ENCODE measurements around the gene CCDC61. TPM values are rescaled to one million over a fixed set of nuclear protein-coding genes. Genes with fewer than 3 reads are reported as not detected.

The CCDC61 gene
- total RNA-seq, 4 donors from 2014 or later, result 8.4 to 14.6 (median 9.5) TPM

- Histone ChIP-seq H3K4me3 (no peak overlapping the region), H3K36me3 (no peaks in the 10 kb centered on the region), H3K27ac (no peak overlapping the region), H3K9me3 (no peaks in the 10 kb centered on the region), H3K27me3 (peaks cover 25% of the 10 kb centered on the region), H3K4me1 (peaks cover 16% of the 10 kb centered on the region)
- WGBS, result 84% methylated on average over 3 of the region's 3 CpGs
- no peak for DNase-seq (ENCODE audit: low spot score in 2 of 2)
- no peak for TF ChIP-seq POLR2AphosphoS5 (IDR thresholded peaks at IDR 0.05)
- TF ChIP-seq EP300 (IDR thresholded peaks at IDR 0.05), result no peak
- no peak for TF ChIP-seq CTCF (IDR thresholded peaks at IDR 0.05)
- TF ChIP-seq POLR2A (IDR thresholded peaks at IDR 0.05), result no peak
Observed at GRCh38 chr19:46025835-46026234, 30.6 kb downstream of the CCDC61 start.

DNA sequence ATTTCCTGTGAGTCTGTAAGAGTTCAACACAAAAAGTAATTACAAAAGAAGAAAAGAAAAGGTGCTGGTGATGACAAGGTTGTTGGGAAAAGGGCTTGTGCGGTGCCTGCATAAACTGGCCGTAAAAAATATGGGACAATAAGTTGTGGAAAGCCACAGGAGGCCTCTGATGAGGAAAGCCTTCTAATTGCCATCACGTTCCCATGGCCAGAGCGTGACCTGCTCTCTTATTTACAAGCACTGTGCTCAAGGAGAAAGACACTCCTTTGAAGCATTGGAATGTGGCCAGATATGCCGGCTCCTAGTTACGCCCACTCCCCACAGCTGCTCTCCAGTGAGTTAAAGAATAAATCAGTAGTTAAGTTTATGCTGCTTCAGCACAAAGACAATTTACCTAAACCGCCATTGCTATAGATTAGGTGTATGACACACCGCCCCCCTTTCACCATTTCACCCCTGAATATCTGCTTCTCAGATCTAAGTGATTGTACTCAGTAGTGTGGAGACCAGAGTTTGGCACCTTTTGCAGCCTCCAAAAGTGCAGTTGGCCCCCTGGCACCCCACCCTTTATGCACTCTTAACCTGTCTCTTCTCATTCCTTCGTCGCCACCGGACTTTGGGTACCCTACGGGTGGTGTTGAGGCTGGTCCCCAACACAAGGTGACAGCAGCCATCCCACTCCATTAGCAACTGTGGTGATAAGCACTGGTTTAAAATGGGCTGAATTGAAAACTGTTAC, 35.7 kb downstream of the CCDC61 start:
- Histone ChIP-seq H3K4me1 (peaks cover 3% of the 10 kb centered on the region), H3K9me3 (no peaks in the 10 kb centered on the region), H3K27me3 (peaks cover 11% of the 10 kb centered on the region), H3K4me3 (no peak overlapping the region), H3K27ac (no peak overlapping the region), H3K36me3 (no peaks in the 10 kb centered on the region)
- no peak for TF ChIP-seq CTCF (IDR thresholded peaks at IDR 0.05)
- TF ChIP-seq EP300 (IDR thresholded peaks at IDR 0.05), result no peak
- TF ChIP-seq POLR2AphosphoS5 (IDR thresholded peaks at IDR 0.05), result no peak
- TF ChIP-seq POLR2A (IDR thresholded peaks at IDR 0.05), result no peak
- 61% methylated on average over 12 of the region's 12 CpGs for WGBS
- peak in 1 of 2 donors; percentile 35 for DNase-seq (ENCODE audit: low spot score in 2 of 2)

- H3K36me3 ChIP-seq, result no peaks in the 10 kb centered on the region
- no peaks in the 10 kb centered on the region for H3K9me3 ChIP-seq
- peaks cover 3% of the 10 kb centered on the region for H3K4me1 ChIP-seq
- no peak for DNase-seq (ENCODE audit: low spot score in 2 of 2)
- 73% methylated on average over 3 of the region's 5 CpGs for WGBS
- H3K27ac ChIP-seq, result no peak overlapping the region
- H3K27me3 ChIP-seq, result peaks cover 8% of the 10 kb centered on the region
- no peak for TF ChIP-seq CTCF (IDR thresholded peaks at IDR 0.05)
- no peak for TF ChIP-seq POLR2AphosphoS5 (IDR thresholded peaks at IDR 0.05)
- H3K4me3 ChIP-seq, result no peak overlapping the region
Observed at GRCh38 chr19:46031781-46032596, 36.7 kb downstream of the CCDC61 start.

- no peaks in the 10 kb centered on the region for H3K36me3 ChIP-seq
- H3K4me1 ChIP-seq, result peaks cover 3% of the 10 kb centered on the region
- H3K27me3 ChIP-seq, result peaks cover 8% of the 10 kb centered on the region
- 100% methylated on average over 1 of the region's 3 CpGs for WGBS
- no peaks in the 10 kb centered on the region for H3K9me3 ChIP-seq
- no peak for DNase-seq (ENCODE audit: low spot score in 2 of 2)
- H3K27ac ChIP-seq, result no peak overlapping the region
- H3K4me3 ChIP-seq, result no peak overlapping the region
- no peak for TF ChIP-seq POLR2A (IDR thresholded peaks at IDR 0.05)
- no peak for TF ChIP-seq CTCF (IDR thresholded peaks at IDR 0.05)
- no peak for TF ChIP-seq POLR2AphosphoS5 (IDR thresholded peaks at IDR 0.05)
- TF ChIP-seq EP300 (IDR thresholded peaks at IDR 0.05), result no peak
Observed at GRCh38 chr19:46032597-46033025, 37.3 kb downstream of the CCDC61 start.

DNA sequence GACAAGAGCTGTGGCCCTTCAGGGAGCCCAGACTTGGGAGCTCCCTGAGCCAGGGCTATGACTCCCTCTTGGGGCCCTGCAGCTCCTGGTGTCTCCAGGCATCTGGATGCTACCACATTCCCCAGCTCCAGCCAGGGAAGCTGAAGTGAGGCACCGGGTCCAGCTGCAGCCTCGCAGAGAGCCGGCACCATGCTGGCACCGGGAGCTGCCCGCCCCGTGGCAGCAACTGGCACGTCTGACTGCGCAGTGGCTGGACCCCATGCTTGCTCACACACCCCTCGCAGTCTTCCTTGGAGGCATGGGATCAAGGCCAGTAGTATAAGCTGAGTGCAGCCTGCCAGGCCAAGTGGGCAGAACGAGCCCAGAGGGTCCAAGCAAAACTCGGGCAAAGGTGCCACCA, 38.1 kb downstream of the CCDC61 start:
- TF ChIP-seq POLR2AphosphoS5 (IDR thresholded peaks at IDR 0.05) (no peak), EP300 (IDR thresholded peaks at IDR 0.05) (no peak), POLR2A (IDR thresholded peaks at IDR 0.05) (no peak), CTCF (IDR thresholded peaks at IDR 0.05) (no peak)
- 95% methylated on average over 6 of the region's 11 CpGs for WGBS
- Histone ChIP-seq H3K27ac (no peak overlapping the region), H3K36me3 (no peaks in the 10 kb centered on the region), H3K27me3 (peaks cover 8% of the 10 kb centered on the region), H3K9me3 (no peaks in the 10 kb centered on the region), H3K4me3 (no peak overlapping the region), H3K4me1 (peaks cover 3% of the 10 kb centered on the region)
- no peak for DNase-seq (ENCODE audit: low spot score in 2 of 2)

Measured in suprapubic skin (tissue), 4 donors.